AG09309 (cell line): ENCODE data around the gene PDK4.

ENCODE experiments used
- DNase-seq: peaks from one replicate; pipeline ENCODE4 v3.0.0-alpha.2; 2010; ENCODE audit warnings: low read depth
- H3K4me3 ChIP-seq: 2 replicates; pipeline ENCODE4 v1.5.1; 2011; ENCODE audit warnings: mild to moderate bottlenecking, low read depth, low read length, moderate library complexity; ENCODE audit not compliant: control insufficient read depth
- TF ChIP-seq, protein P1 (sequence below): IDR thresholded peaks from 2 replicates; pipeline ENCODE4 v1.5.1; 2011; ENCODE audit warnings: mild to moderate bottlenecking, low read depth, low read length, inconsistent platforms; ENCODE audit not compliant: insufficient read depth, control insufficient read depth; ENCODE audit errors: missing control alignments

PDK4 gene

DNA sequence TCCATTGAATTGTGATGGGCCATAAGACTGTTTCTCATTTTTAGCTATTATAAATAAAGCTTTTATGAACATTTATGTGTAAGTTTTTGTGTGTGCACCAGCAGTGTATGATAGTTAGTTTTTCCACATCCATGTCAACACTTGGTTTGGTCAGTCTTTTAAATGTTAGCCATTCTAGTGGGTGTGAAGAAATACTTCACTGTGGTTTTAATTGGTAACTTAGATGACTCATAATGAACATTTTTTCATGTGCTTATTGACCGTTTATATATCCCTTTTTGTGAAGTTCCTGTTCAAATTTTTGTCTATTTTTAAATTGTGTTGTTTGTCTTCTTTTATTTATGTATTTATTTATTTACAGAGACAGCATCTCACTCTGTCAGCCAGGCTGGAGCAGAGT is 23.6 kb upstream of the PDK4 start:
- TF ChIP-seq, protein P1, sequence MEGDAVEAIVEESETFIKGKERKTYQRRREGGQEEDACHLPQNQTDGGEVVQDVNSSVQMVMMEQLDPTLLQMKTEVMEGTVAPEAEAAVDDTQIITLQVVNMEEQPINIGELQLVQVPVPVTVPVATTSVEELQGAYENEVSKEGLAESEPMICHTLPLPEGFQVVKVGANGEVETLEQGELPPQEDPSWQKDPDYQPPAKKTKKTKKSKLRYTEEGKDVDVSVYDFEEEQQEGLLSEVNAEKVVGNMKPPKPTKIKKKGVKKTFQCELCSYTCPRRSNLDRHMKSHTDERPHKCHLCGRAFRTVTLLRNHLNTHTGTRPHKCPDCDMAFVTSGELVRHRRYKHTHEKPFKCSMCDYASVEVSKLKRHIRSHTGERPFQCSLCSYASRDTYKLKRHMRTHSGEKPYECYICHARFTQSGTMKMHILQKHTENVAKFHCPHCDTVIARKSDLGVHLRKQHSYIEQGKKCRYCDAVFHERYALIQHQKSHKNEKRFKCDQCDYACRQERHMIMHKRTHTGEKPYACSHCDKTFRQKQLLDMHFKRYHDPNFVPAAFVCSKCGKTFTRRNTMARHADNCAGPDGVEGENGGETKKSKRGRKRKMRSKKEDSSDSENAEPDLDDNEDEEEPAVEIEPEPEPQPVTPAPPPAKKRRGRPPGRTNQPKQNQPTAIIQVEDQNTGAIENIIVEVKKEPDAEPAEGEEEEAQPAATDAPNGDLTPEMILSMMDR: no peak

DNA sequence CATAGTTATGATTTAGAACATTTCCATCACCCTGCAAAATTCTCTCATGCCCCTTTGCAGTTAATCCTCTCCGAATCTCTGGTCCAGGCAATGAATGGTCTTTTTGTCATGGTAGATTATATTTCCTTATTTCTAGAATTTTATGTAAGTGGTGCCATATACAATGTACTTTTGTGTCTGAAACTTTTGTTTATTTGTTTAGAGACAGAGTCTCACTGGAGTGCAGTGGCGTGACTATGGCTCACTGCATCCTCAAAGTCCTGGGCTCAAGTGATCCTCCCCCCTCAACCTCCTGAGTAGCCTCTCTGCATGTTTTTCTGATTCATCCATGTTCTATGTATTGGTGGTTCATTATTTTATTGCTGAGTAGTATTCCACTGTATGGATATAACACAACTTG is 23.2 kb upstream of the PDK4 start:
- DNase-seq: no peak
- TF ChIP-seq, protein P1: no peak
- no peak overlapping the region for H3K4me3 ChIP-seq

More for the DNA sequence above, 23.6 kb upstream of the PDK4 start:
- DNase-seq: no peak
- H3K4me3 ChIP-seq: no peak overlapping the region

DNA sequence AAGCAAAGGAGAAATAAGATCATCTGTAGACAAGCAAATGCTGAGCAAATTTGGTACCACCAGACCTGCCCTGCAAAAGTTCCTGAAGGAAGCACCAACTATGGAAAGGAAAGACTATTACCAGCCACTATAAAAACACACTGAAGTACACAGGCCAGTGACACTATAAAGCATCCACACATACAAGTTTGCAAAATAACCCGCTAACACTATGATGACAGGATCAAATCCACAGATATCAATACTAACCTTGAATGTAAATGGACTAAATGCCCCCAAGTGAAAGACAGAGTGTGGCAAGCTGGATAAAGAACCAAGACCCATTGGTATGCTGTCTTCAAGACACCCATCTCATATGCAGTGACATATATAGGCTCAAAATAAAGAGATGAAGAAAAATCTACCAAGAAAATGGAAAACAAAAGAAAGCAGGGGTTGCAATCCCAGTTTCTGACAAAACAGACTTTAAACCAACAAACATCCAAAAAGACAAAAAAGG is 18.2 kb upstream of the PDK4 start:
- no peak for DNase-seq
- H3K4me3 ChIP-seq: no peak overlapping the region
- TF ChIP-seq, protein P1: no peak

DNA sequence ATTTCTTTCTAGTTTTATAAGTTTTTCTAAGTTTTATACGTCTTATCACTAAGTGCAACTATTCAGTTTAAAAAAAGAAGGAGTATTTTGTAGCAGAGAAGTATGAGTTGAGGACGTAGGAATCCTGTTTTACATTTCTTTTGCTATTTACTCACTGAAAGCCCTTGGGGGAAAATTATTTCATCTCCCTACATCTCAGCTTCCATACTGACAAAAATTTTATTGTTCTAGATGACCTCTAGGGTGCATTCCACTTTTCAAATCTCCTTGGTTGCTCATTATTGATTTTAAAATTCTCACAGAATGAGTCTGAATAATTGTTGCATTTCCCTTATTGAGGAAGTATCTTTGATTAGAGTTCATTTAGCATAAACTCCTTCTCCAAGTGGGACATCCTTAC is 14.9 kb upstream of the PDK4 start:
- DNase-seq: no peak
- no peak overlapping the region for H3K4me3 ChIP-seq
- TF ChIP-seq, protein P1: no peak

DNA sequence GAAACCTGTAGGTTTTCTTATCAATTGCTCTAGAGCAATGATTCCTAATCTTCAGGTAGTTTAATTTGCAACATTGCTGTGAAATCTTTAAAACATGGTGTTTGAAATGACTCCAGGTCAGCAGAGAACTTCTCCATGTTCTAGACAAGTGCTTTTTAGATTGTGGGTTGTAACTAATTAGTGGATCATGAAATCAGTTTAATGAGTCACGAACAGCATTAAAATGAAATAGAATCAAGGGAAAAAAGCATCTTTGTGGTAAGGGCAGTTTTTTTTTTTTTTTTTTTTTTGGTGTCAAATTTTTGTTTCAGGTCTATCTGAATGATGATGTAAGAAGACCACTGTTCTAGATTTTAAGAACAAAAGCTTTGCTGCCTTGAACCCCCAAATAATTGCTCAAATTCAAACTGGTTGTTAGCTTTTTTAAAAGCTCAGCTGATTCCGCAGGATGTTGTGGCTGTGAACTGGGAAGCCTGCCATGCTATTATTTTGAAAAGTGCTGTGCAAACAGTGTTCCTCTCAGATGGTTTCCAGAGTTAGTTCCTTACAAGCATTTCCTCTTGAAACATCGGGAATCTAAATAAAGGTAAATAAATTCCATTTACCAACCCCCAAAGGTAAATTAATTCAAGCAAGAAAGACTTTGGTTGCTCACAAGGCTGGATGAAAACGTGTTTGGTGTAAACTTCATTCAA is 13.1 kb upstream of the PDK4 start:
- no peak overlapping the region for H3K4me3 ChIP-seq
- DNase-seq: no peak
- TF ChIP-seq, protein P1: no peak

DNA sequence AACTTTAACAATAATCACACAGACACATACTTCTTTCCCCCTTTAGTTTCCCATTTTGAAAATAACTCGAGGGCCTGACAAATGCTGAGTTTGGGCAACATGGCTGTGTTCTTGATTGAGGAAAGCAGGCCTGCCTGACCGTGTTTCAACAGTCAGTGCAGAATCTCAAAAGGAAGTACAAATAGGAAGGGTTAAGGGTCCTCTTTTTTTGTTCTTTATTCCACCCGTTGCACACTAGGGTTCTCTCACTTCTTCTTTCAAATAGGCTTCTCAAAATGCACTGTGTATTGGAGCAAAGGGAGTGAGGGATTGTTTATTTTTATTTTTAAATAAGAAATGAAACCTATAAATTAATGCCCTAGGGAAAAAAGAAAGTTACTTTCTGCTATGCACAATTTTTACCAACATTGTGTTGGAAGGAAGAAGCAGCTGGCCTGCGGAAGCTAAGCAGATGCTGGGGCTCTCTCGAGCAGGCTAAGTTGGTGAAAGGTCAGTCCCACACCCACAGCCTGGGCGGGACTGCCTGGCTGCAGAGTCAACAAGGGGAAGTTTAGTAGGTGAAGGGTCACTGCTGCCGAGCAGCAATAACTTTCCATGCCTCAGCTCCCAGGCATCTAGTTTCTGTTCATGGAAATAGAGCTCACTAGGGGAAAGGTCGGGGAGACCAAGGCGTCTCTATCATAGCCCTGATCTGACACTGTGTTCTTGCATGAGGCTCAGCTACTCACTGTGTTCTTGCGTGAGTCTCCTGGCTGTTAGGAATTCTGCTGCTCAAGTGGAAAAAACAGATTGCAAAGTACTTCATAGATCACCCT is 12.2 kb upstream of the PDK4 start:
- DNase-seq: peak; percentile 90
- peak overlapping the region; percentile 1; the same call in 1 of the 2 replicates for H3K4me3 ChIP-seq

More for the DNA sequence above, 12.2 kb upstream of the PDK4 start:
- TF ChIP-seq, protein P1: no peak
